GM21723 (cell line): ENCODE measurements around the gene ASTL.

Source experiments
- ATAC-seq: cut with Tn5 transposase; IDR thresholded peaks from one replicate; pipeline ENCODE4 v1.9.1; 2021; ENCODE audit warnings: mild to moderate bottlenecking, moderate library complexity; ENCODE audit not compliant: unreplicated experiment

ASTL gene

GRCh38 chr2:96083989-96084857, 54.1 kb downstream of the ASTL start:
- no peak for ATAC-seq

GRCh38 chr2:96083064-96083939, 55.0 kb downstream of the ASTL start:
- no peak for ATAC-seq

DNA sequence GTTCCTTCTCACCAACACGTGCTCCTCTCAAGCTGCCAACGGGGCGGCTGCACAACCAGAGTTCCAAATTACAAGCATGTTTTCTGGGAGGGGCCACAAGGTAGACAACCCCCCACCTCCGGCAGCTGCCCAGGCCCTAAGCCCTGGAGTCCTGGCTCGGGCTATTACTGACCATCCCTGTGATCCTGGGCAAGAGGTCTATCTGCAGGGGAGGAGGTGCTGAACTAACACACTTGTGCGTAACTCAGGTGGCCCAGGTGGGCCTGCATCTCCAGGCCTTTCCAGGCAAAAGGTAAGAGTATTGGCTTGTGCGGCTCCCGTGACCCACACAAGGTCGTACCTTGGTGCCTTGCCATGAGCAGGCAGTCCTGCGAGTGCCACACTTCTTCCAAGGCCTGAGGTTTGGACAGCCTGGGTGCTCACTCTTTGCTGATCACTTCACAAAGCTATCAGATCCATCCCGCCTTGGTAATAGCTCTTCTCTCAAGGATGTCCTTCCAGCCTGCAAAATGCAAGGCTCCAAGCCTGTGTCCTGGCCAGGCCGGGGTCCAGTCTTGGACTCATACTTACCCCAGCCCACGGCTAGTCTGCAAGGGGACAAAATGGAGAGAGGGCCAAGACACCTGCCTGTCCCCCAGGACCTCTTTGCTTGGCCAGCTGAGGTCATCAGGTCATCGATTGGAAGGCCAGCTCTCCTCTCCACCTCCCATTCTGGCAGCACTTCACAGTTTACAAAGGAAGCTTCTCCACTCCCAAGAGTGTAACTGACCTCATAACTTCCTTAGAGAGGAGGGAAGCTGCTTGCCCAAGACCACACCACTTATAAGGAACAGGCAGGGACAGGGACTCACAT, 55.9 kb downstream of the ASTL start:
- no peak for ATAC-seq

DNA sequence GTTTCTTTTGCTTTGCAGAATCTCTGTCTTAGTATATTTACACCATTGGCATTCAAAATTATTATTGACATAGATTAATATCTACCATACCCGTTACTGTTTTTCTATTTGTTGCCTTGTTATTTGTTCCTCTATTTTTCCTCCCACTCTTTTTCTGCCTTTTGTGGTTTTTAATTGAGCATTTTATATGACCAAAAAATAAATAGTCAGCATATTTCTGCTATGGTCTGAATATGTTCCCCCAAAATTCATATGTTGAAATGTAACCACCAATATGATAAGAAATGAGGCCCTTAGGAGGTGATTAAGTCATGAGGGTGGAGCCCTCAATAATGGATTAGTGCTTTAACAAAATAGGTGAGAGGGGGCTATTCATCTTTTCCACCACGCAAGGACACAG, 57.3 kb downstream of the ASTL start:
- ATAC-seq: no peak

DNA sequence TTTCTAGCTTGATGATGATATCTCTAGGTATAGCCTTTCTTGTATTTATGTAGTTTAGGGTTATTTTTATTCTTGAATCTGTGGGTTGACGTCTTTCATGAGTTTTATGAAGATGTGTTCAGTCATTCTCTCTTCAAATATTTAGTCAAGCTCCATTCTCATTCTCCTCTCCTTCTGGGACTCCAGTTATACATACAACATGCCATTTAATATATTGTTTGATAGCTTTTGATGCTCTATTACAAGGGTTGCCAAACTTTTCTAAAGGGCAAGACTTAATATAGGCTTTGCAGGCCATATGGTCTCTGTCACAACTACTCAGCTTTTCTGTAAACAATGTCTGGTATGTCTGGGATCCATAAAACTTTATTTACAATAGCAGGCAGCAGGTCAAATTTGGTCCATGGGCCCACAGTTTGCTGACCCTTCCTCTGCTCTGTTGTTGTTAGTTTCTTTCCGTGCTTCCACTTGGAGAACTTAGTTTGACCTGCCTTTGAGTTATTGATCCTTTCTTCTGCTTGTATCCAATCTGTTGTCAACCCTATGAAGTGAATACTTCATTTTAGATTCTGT, 63.0 kb downstream of the ASTL start:
- ATAC-seq: no peak

DNA sequence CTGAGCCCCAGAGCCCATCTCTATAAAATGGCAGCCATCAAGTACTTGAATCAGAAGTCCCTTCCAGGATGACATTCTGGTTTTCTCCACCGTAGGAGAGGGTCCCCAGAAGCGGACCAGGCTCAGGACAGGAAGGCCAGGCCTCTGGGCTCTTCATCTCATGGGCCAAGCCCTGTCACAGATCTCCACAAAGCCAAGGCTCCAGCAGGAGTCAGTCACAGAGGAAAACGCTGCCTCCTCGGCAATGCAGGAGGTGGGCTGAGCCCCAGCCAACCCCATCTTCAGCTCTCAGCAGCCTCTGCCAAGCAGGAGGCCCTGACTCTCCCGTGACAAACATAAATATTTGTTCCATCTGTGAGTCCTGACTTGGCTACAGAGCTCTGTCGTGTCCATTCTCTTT, 64.1 kb downstream of the ASTL start:
- no peak for ATAC-seq

GRCh38 chr2:96073170-96073775, 65.0 kb downstream of the ASTL start:
- no peak for ATAC-seq
